ENCODE data around the gene OR1E2.

DNA sequence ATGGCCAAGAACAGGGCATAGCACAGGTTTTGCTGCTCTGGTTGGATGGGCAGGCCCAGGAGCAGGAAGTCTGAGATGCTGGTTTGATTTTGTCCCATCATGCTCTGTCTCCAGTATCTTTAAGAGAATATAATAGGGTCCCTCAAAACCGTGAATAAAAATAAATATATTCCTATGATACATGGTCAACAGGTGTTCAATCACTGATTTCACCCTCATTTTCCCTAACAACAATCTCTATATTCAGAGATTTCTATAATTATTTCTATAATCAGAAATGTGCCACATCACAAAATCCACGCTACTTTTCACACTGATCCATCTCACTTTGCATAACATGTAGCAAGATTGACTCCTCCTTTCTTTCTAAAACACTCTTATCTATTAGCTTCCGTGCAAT lies at the start of gene OR1E2:
- TF ChIP-seq TAF1 (IDR thresholded peaks at IDR 0.05; ENCODE audit: borderline replicate concordance, low read depth, low read length) (no peak), POLR2A (IDR thresholded peaks at IDR 0.05; ENCODE audit: low read depth, low read length) (no peak)

Data from GM12892 (cell line).